Testis (tissue), 2 donors: ENCODE measurements around the gene NFKBIE.

ENCODE experiments used
- CTCF ChIP-seq, 3 experiments: fragments of 450-650 bp in 2 of 3; fragments of 200-600 bp in 1 of 3; sonication (generic) in 1 of 3; IDR thresholded peaks; one replicate each; pipeline ENCODE4 v1.5.1; 2016 to 2019; ENCODE audit warnings: antibody characterized with exemption in 3 of 3, mild to moderate bottlenecking in 2 of 3, moderate library complexity in 1 of 3
- POLR2A ChIP-seq: fragments of 450-650 bp; IDR thresholded peaks from one replicate; pipeline ENCODE4 v1.6.1; 2017; ENCODE audit warnings: antibody characterized with exemption, mild to moderate bottlenecking, moderate library complexity

GRCh38 chr6:44251576-44252524 lies 13.5 kb downstream of the NFKBIE start:
- TF ChIP-seq CTCF (IDR thresholded peaks at IDR 0.05) = no peak
- no peak for TF ChIP-seq POLR2A
